KOPT-K1 (cell line): ENCODE data around the gene TBC1D32.
"Not testable (repeated sequence)": the region's sequence is repeated elsewhere in the genome, so short reads cannot be mapped to it uniquely, and the experiment has no call there.

Experiments used
- H3K27ac ChIP-seq: fragments of 200-600 bp; sonication (generic); 2 replicates; pipeline ENCODE4 v1.5.1; 2016; ENCODE audit warnings: antibody characterized with exemption, mild to moderate bottlenecking, low read depth, low read length; ENCODE audit not compliant: poor library complexity, severe bottlenecking
- H3K36me3 ChIP-seq: fragments of 200-600 bp; sonication (generic); 2 replicates; pipeline ENCODE4 v1.5.1; 2017; ENCODE audit warnings: antibody characterized with exemption, mild to moderate bottlenecking, low read length, moderate library complexity; ENCODE audit not compliant: insufficient read depth
- H3K9me3 ChIP-seq: fragments of 200-600 bp; sonication (generic); 2 replicates; pipeline ENCODE4 v1.5.1; 2017; ENCODE audit warnings: antibody characterized with exemption, low read length, mild to moderate bottlenecking; ENCODE audit not compliant: insufficient read depth, poor library complexity, severe bottlenecking

TBC1D32 gene

DNA sequence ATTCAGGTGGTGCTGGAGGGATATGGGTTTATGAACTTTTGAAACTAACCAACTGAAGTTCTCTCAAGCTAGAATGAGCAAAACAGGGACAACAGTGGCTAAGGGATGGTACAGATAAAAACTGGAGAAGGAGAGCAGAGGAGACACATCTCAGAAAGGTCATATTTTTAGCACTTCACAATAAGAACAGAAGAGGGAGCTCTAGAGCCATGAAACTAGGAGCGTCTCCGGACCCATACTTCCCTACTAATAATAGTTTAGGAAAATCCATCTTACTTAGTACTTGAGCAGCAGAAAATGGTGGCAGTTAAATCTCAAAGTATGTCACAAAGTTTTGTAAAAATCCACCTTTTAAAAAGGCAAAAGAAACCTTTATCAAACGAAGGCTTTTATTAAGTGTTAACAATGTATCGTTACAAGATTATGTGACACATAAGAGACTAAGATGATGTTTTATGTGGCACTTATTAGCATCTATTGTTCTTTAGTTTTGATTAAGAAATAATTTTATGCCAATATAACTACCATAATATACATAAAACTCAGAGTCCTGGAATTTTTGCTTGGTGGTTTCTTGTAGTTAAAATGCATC lies 278.6 kb downstream of the TBC1D32 start:
- H3K9me3 ChIP-seq = no peaks in the 10 kb centered on the region
- H3K27ac ChIP-seq = no peak overlapping the region
- H3K36me3 ChIP-seq = no peaks in the 10 kb centered on the region

DNA sequence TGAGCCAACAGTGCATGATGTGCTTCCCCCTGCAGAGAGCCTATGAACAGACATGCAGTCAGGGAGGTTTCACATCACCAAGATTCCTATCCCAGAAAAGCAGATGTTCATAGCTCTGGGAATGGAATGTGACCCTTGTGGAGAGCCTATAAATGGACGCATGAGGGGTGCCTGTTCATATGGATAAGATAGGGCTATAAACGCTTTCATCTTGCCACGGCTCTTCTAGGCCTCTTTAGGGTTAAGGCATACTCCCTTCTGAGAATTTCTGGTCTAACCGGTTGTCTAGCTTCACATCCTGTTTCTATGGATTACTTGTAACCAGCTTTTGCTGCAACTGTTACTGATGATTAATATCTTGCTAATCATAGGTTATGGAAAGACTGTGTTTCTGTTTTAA lies 285.7 kb downstream of the TBC1D32 start:
- not testable (repeated sequence) for H3K27ac ChIP-seq, H3K36me3 ChIP-seq, H3K9me3 ChIP-seq

DNA sequence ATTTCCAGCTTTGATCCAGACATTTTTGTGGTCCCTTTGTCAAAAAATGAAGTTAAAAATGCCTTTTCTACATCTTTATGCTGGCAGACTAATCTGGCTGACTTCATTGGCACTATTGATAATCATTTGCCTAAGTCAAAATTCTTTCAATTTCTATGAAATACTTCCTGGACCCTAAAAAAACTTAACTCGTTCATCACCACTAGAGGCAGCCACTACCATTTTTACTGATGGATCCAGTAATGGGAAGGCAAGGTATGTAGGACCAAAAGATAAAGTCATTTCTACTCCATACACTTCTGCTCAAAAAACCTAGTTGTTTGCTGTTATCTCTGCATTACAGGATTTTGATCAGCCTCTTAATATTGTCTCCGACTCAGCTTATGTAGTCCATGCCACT lies 289.4 kb downstream of the TBC1D32 start:
- not testable (repeated sequence) for H3K36me3 ChIP-seq, H3K9me3 ChIP-seq, H3K27ac ChIP-seq

- not testable (repeated sequence) for H3K9me3 ChIP-seq, H3K36me3 ChIP-seq, H3K27ac ChIP-seq
Measured at GRCh38 chr6:121043706-121044105, 290.6 kb downstream of the TBC1D32 start.

DNA sequence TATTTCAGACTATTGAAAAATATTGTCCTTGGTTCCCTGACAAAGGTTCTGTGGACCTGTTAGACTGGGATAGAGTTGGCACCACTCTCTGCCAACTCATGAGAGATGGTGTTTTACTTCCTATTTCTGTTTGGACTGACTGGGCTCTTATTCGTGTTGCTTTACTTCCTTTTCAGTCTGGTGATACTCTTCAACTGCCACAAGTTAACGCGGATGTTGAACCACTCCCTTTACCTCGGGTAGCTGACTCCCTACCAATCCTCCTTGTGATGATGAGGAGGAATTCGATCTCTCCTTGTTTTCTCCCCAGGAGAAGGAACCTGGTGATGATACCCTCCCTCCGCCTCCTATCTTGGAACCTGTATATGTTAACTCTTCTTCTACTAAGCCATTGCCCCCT lies 291.1 kb downstream of the TBC1D32 start:
- not testable (repeated sequence) for H3K27ac ChIP-seq, H3K9me3 ChIP-seq, H3K36me3 ChIP-seq

DNA sequence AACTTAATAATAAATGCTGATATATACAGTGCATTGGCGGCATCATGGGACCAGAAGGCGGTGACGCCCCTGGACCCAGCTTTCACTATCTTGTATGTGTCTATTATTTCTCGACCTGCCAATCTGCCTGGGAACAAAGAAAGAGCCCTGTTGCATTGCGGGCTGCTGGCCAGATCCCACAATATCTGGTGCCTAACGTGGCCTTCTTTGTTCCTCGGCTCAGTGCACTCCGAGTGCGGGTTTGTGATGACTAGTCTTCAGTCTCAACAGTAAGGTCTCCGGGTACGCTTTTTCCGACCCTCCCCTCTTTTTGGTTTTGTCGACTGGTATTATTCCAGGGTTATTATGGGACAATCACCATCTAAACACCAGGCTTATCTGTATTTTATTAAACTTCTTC lies 291.5 kb downstream of the TBC1D32 start:
- Histone ChIP-seq H3K9me3 (no peaks in the 10 kb centered on the region), H3K36me3 (no peaks in the 10 kb centered on the region), H3K27ac (no peak overlapping the region)

DNA sequence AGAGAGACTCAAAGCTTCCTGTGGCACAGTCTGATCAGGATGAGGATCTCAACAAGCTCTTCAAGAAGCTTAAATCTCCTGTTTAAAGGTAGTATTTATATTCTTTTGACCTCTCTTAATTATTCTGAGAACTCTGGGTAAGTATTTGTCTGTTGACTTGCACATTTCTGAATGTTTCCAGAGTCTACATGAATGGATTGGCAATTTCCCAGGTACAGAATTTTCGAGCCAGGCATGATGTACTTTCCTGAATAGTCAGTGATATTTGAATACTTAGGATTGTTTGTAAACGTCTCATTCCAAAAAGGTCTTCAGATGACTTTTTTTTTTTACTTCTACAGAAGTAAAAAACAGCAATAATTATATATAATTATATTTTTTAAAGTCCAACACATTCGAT lies 293.4 kb downstream of the TBC1D32 start:
- no peaks in the 10 kb centered on the region for H3K36me3 ChIP-seq
- H3K9me3 ChIP-seq = no peaks in the 10 kb centered on the region
- H3K27ac ChIP-seq = no peak overlapping the region

- H3K9me3 ChIP-seq = no peaks in the 10 kb centered on the region
- no peak overlapping the region for H3K27ac ChIP-seq
Measured at GRCh38 chr6:121033091-121033490, 301.2 kb downstream of the TBC1D32 start.

GRCh38 chr6:121032268-121033006 lies 301.8 kb downstream of the TBC1D32 start:
- H3K9me3 ChIP-seq = no peaks in the 10 kb centered on the region
- H3K27ac ChIP-seq = no peak overlapping the region
- H3K36me3 ChIP-seq = no peaks in the 10 kb centered on the region

More at GRCh38 chr6:121033091-121033490, 301.2 kb downstream of the TBC1D32 start:
- H3K36me3 ChIP-seq = no peaks in the 10 kb centered on the region
